Testis (tissue), 2 donors: ENCODE results near the gene AHCYL2.

Source experiments
- POLR2A ChIP-seq: fragments of 450-650 bp; IDR thresholded peaks from one replicate; pipeline ENCODE4 v1.6.1; 2017; ENCODE audit warnings: antibody characterized with exemption, mild to moderate bottlenecking, moderate library complexity
- TF ChIP-seq, protein P1 (sequence below), 3 experiments: fragments of 450-650 bp in 2 of 3; fragments of 200-600 bp in 1 of 3; sonication (generic) in 1 of 3; IDR thresholded peaks; one replicate each; pipeline ENCODE4 v1.5.1; 2016 to 2019; ENCODE audit warnings: antibody characterized with exemption in 3 of 3, mild to moderate bottlenecking in 2 of 3, moderate library complexity in 1 of 3

DNA sequence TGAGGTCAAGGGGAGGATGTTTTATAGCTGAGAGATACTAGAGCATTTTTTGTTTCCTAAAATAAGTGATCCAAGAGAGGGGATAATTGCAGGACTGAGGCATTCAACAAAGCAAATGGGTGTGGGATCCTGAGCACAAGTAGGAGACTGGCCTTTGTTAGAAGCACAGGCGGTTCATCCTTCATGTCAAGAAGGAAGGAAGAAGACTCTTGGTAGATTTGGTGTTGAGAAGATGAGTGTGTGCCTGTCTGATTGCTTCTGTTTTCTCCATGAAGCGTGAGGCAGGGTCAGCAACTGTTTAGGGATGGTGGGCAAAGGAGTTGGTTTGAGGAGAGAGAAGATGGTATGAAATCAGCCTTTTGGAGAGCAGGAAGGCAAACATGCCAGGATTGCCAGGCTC, 237.0 kb downstream of the AHCYL2 start:
- TF ChIP-seq, protein P1, sequence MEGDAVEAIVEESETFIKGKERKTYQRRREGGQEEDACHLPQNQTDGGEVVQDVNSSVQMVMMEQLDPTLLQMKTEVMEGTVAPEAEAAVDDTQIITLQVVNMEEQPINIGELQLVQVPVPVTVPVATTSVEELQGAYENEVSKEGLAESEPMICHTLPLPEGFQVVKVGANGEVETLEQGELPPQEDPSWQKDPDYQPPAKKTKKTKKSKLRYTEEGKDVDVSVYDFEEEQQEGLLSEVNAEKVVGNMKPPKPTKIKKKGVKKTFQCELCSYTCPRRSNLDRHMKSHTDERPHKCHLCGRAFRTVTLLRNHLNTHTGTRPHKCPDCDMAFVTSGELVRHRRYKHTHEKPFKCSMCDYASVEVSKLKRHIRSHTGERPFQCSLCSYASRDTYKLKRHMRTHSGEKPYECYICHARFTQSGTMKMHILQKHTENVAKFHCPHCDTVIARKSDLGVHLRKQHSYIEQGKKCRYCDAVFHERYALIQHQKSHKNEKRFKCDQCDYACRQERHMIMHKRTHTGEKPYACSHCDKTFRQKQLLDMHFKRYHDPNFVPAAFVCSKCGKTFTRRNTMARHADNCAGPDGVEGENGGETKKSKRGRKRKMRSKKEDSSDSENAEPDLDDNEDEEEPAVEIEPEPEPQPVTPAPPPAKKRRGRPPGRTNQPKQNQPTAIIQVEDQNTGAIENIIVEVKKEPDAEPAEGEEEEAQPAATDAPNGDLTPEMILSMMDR (IDR thresholded peaks at IDR 0.05): no peak
- no peak for TF ChIP-seq POLR2A
